Memory B cell (primary cell): ENCODE measurements around the gene KIF17.
A peak's percentile ranks its signal among the peaks of the same experiment; 100 is the strongest.

Source experiments
- ATAC-seq: fragments of 150-1000 bp; cut with Tn5 transposase; 2 replicates; pipeline ENCODE4 v1.10.0; 2021; ENCODE audit warnings: low read depth, mild to moderate bottlenecking, moderate library complexity
- DNase-seq, 2 donors: peaks; one replicate each; pipeline ENCODE4 v3.0.0; 2022; ENCODE audit warnings: low spot score in 2 of 2
- H3K27ac Mint-ChIP-seq: one replicate; pipeline ENCODE4 v1.8.0; 2022; ENCODE audit warnings: mild to moderate bottlenecking, moderate library complexity, mixed read lengths
- H3K27me3 Mint-ChIP-seq: one replicate; pipeline ENCODE4 v1.8.0; 2022; ENCODE audit warnings: mixed read lengths
- H3K36me3 Mint-ChIP-seq: one replicate; pipeline ENCODE4 v1.8.0; 2022; ENCODE audit warnings: mild to moderate bottlenecking, mixed read lengths
- H3K4me1 Mint-ChIP-seq: one replicate; pipeline ENCODE4 v1.8.0; 2022; ENCODE audit warnings: mixed read lengths
- H3K4me3 Mint-ChIP-seq: one replicate; pipeline ENCODE4 v1.8.0; 2022; ENCODE audit warnings: mild to moderate bottlenecking, moderate library complexity, mixed read lengths
- H3K9me3 Mint-ChIP-seq: one replicate; pipeline ENCODE4 v1.8.0; 2022; ENCODE audit warnings: mixed read lengths

The KIF17 gene

DNA sequence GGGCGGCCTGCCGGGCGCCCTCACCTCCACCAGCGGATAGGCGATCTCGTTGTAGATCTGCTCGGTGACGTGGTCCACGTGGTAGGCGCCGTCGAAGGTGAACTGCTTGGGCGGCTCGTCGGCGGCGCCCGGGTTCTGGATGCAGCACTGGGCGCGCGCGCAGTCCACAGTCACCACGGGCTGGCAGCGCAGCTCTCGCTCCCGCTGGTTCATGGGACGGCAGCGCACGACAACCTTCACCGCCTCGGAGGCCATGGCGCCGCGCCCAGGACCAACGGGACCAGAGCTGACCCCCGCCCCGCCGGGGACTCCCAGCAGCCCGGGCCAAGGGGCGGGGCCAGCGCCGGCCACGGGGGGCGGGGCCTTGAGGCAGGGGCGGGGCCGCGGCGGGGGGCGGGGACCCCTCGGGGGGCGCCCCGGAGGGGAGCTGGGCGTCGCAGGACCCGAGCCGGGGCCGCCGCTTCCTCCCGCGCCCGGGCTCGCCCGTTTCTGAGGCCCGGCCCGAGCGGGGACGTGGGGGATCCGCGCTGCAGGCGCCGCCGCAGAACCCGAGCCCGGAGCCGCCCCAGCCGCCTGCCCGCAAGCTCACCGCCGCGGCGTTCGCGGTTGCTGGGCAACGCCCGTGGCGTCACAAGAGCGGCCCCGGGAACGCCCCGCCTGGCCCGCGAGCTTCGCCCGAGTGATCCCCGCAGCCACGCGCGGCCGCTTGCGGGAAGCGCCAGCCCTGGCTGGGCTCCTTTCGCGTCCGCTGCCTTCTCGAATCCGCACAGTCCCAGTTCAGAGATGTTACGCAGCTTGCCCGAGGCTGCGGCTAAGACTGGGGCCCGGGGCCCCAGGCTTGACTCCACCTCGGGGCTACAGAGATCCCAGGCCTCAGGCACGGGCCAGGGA is at the start of gene KIF17:
Gene KIF17 (minus strand): TSS at position 556 of the 891 bp plus-strand sequence. CDS start 301 bp downstream, at position 255.
- Mint-ChIP-seq H3K27ac (peak within 1 kb of the TSS; percentile 15), H3K4me1 (peaks cover 5% of the 10 kb centered on the region), H3K36me3 (no peaks in the 10 kb centered on the region), H3K27me3 (peaks cover 13% of the 10 kb centered on the region), H3K4me3 (peak within 1 kb of the TSS; percentile 67), H3K9me3 (no peaks in the 10 kb centered on the region)
- DNase-seq, result peak; percentile 73 to 78
- peak; percentile 90 for ATAC-seq

DNA sequence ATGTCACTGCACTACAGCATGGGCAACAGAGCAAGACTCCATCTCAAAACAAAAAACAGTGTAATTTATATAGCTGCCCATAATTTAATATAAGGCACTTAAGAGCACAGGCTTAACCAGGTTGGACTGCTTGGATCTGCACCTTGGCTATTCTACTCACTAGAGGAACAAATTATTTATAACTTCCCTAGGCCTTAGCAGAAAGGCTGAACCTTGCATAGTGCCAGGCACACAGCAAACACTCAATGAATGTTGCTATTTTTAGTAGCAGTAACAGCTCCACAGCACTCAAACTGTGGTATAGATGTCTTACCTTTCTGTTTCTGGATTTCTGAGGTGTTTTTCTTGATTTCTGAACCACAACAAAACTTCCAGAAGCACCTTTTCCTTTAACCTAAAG is 49.5 kb upstream of the KIF17 start:
- ATAC-seq, result no peak

DNA sequence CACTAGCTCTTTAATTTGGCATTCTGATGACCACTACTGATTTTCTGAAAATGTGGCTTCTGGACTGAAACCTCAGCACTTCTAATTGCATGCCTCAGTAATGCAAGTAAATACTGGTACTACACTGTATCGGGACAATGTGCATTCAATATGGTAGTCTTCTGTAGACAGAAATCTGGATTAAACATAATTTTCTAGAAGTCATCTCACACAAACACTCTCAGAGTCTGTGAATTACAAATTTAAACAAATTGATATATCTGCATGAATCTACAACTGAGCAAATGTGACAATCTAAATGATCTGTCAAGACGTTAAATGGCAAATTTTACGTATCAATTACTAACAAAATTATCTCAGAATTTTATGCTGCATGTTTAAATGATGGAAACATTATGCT is 45.6 kb upstream of the KIF17 start:
- Mint-ChIP-seq H3K27me3 (no peaks in the 10 kb centered on the region), H3K9me3 (no peaks in the 10 kb centered on the region), H3K4me1 (no peaks in the 10 kb centered on the region), H3K36me3 (peaks cover 44% of the 10 kb centered on the region), H3K4me3 (no peak overlapping the region), H3K27ac (no peak overlapping the region)
- ATAC-seq (no peak), DNase-seq (no peak)

More for the DNA sequence above, 49.5 kb upstream of the KIF17 start:
- Mint-ChIP-seq H3K27ac (no peak overlapping the region), H3K9me3 (no peaks in the 10 kb centered on the region), H3K27me3 (no peaks in the 10 kb centered on the region), H3K4me1 (no peaks in the 10 kb centered on the region), H3K4me3 (no peak overlapping the region), H3K36me3 (peaks cover 40% of the 10 kb centered on the region)
- DNase-seq, result no peak

DNA sequence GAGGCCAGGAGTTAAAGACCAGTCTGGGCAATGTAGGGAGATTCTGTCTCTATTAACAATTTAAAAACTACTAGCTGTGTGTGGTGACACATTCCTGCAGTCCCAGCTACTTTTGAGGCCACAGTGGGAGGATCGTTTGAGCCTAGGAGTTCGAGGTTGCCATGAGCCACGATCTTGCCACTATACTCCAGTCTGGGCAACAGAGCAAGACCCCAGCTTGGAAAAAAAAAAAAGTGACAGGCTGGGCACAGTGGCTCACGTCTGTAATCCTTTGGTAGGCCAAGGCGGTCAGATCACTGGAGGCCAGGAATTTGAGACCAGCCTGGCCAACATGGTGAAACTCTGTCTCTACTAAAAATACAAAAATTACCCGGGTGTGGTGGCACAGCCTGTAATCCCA is 42.5 kb upstream of the KIF17 start:
- no peaks in the 10 kb centered on the region for H3K27me3 Mint-ChIP-seq
- H3K4me3 Mint-ChIP-seq, result no peak overlapping the region
- peaks cover 41% of the 10 kb centered on the region for H3K36me3 Mint-ChIP-seq
- ATAC-seq, result no peak
- no peak overlapping the region for H3K27ac Mint-ChIP-seq
- DNase-seq, result no peak
- H3K4me1 Mint-ChIP-seq, result no peaks in the 10 kb centered on the region
- H3K9me3 Mint-ChIP-seq, result no peaks in the 10 kb centered on the region

GRCh38 chr1:20753589-20753988 is 35.8 kb upstream of the KIF17 start:
- Mint-ChIP-seq H3K4me1 (no peaks in the 10 kb centered on the region), H3K27me3 (no peaks in the 10 kb centered on the region), H3K27ac (peak overlapping the region; percentile 10), H3K36me3 (peaks cover 18% of the 10 kb centered on the region), H3K9me3 (no peaks in the 10 kb centered on the region), H3K4me3 (no peak overlapping the region)
- ATAC-seq (no peak), DNase-seq (no peak)

- Mint-ChIP-seq H3K9me3 (no peaks in the 10 kb centered on the region), H3K27me3 (no peaks in the 10 kb centered on the region), H3K27ac (no peak overlapping the region), H3K4me3 (no peak overlapping the region), H3K36me3 (peaks cover 18% of the 10 kb centered on the region), H3K4me1 (no peaks in the 10 kb centered on the region)
- ATAC-seq (no peak), DNase-seq (no peak)
Observed at GRCh38 chr1:20751462-20751990, 33.7 kb upstream of the KIF17 start.

- peaks cover 19% of the 10 kb centered on the region for H3K36me3 Mint-ChIP-seq
- no peaks in the 10 kb centered on the region for H3K27me3 Mint-ChIP-seq
- no peak for ATAC-seq
- H3K27ac Mint-ChIP-seq, result peak overlapping the region; percentile 74
- no peaks in the 10 kb centered on the region for H3K4me1 Mint-ChIP-seq
- no peak overlapping the region for H3K4me3 Mint-ChIP-seq
- H3K9me3 Mint-ChIP-seq, result no peaks in the 10 kb centered on the region
- DNase-seq, result no peak
Observed at GRCh38 chr1:20742671-20743070, 24.9 kb upstream of the KIF17 start.

- no peaks in the 10 kb centered on the region for H3K9me3 Mint-ChIP-seq
- DNase-seq, result no peak
- H3K27me3 Mint-ChIP-seq, result no peaks in the 10 kb centered on the region
- peaks cover 20% of the 10 kb centered on the region for H3K36me3 Mint-ChIP-seq
- no peak overlapping the region for H3K27ac Mint-ChIP-seq
- no peak for ATAC-seq
- H3K4me1 Mint-ChIP-seq, result no peaks in the 10 kb centered on the region
- no peak overlapping the region for H3K4me3 Mint-ChIP-seq
Observed at GRCh38 chr1:20740781-20741180, 23.0 kb upstream of the KIF17 start.

DNA sequence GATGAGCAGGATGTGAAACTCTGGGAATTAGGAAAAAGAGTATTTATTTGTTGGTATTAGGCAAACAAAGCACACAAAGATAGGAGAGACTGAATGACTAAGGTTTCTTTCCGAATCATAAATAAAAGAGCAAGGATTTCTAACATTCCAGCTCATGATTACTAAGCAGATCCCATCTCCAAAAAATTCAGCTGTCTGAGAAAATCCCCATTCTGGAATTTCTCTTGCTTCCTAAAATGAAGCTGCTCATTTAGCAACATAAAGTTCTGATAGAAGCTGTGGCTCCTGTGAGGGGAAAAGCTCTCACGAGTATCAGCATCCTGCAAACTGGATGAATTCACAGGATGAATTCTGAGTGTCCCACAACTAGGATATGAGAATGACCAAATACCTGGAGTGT is 21.4 kb upstream of the KIF17 start:
- H3K27me3 Mint-ChIP-seq, result no peaks in the 10 kb centered on the region
- no peak overlapping the region for H3K27ac Mint-ChIP-seq
- no peak for ATAC-seq
- no peak overlapping the region for H3K4me3 Mint-ChIP-seq
- no peak for DNase-seq
- no peaks in the 10 kb centered on the region for H3K9me3 Mint-ChIP-seq
- no peaks in the 10 kb centered on the region for H3K4me1 Mint-ChIP-seq
- H3K36me3 Mint-ChIP-seq, result peaks cover 14% of the 10 kb centered on the region

- DNase-seq, result no peak
- peaks cover 15% of the 10 kb centered on the region for H3K4me1 Mint-ChIP-seq
- no peaks in the 10 kb centered on the region for H3K9me3 Mint-ChIP-seq
- peaks cover 5% of the 10 kb centered on the region for H3K36me3 Mint-ChIP-seq
- H3K4me3 Mint-ChIP-seq, result no peak overlapping the region
- peaks cover 4% of the 10 kb centered on the region for H3K27me3 Mint-ChIP-seq
- no peak for ATAC-seq
- no peak overlapping the region for H3K27ac Mint-ChIP-seq
Observed at GRCh38 chr1:20735581-20736111, 17.8 kb upstream of the KIF17 start.

DNA sequence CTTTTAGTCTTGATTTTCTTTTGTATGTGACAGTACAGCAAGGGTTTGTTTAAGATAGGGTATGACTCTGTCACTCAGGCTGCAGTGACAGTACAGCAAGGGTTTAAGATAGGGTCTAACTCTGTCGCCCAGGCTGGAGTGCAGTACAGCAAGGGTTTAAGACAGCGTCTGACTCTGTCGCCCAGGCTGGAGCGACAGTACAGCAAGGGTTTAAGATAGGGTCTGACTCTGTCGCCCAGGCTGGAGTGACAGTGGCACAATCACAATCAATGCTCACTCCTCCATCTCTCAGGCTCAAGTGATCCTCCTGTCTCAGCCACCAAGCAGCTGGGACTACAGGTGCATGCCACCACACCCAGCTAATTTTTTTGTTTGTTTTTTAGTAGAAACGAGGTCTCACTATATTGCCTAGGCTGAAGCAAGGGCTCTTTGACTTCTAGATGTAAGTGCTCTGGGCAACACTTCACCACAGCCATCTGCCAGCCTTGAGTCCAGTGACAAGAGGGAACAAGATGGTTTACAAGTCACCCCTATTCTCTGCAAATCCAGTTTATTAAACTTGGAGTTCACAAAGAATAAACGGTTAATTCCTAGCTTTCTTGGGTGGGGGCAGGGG is 15.7 kb upstream of the KIF17 start:
- H3K36me3 Mint-ChIP-seq, result peaks cover 5% of the 10 kb centered on the region
- H3K4me1 Mint-ChIP-seq, result peaks cover 18% of the 10 kb centered on the region

DNA sequence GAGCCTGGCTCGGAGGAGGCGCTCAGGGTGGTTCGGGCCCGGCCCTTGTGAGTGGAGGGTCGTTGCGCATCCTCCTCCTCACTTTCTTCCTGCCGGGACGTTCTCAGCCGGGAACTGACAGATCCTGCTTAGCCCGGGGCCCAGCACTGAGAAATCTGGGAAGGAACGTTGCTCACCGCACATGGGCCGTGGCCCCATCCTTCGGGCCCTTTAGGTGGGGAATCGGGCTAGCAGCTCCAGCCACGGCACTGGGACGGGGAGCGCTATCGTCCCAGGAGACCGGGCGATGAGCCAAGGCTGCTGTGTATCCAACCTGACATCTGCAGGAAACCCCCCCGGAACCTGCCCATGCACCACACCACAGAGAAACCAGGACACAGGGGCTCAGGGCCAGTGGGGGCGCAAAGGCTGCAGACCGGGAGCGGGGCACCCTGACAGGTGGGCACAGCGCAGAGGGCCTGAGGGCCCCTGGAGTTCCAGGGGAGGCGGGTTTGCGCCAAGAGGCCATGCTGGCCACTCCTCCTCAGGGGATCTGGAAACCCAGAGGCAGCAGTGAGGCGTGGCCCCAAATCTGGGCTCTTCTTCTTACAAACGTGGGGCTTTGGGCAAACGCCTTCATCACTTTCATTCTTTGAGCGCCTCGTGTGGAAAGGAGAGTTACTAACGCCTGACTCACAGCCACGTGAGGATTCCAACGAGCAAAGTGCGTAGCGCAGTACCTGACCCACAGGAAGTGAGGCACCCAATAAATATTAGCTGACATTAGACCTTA is 15.0 kb upstream of the KIF17 start, which contains the start of gene SH2D5:
Gene SH2D5 (minus strand): TSS at position 116 of the 772 bp plus-strand sequence. CDS start 4,659 bp downstream, outside the sequence.
- peak within 1 kb of the TSS; percentile 91 for H3K4me3 Mint-ChIP-seq

More for the DNA sequence above, 15.7 kb upstream of the KIF17 start:
- Mint-ChIP-seq H3K4me3 (peak overlapping the region; percentile 91), H3K27me3 (peaks cover 8% of the 10 kb centered on the region), H3K9me3 (no peaks in the 10 kb centered on the region), H3K27ac (peak overlapping the region; percentile 78)
- DNase-seq (no peak), ATAC-seq (peak; percentile 4)

DNA sequence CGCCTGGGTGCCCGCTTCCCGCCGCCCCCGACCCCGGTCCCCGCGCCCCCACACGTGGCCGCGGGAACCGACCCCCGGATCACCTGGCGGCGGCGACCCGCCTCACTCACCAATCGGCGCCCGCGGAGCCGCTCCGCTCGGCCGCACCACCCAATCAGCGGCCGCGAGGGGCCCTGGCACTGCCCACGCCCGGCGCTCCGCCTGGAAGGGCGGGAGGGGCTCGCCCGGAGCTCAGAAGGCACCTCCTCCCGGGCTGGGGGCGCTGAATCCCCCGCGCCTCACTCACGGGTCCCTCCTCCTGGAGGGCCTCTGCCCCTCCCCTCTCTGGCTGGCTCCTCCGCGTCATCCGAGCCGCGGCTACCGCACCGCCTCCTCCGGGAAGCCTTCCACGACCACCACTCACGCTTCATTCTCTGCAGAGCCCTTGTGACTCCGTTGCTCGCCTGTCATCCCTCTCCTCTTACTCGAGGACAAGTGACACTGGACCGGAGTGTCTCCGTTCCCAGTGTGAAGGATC is 14.3 kb upstream of the KIF17 start:
- ATAC-seq (peak; percentile 55), DNase-seq (peak; percentile 39 to 58)
- peaks cover 11% of the 10 kb centered on the region for H3K27me3 Mint-ChIP-seq
- H3K9me3 Mint-ChIP-seq, result no peaks in the 10 kb centered on the region
- H3K4me3 Mint-ChIP-seq, result peak overlapping the region; percentile 91
- peaks cover 2% of the 10 kb centered on the region for H3K36me3 Mint-ChIP-seq
- H3K27ac Mint-ChIP-seq, result peak overlapping the region; percentile 78
- peaks cover 22% of the 10 kb centered on the region for H3K4me1 Mint-ChIP-seq

More for the DNA sequence above, 15.0 kb upstream of the KIF17 start, which contains the start of gene SH2D5:
- peaks cover 22% of the 10 kb centered on the region for H3K4me1 Mint-ChIP-seq
- H3K9me3 Mint-ChIP-seq, result no peaks in the 10 kb centered on the region
- DNase-seq (peak; percentile 56 to 60), ATAC-seq (peak; percentile 79)
- peaks cover 11% of the 10 kb centered on the region for H3K27me3 Mint-ChIP-seq
- peak within 1 kb of the TSS; percentile 78 for H3K27ac Mint-ChIP-seq
- H3K36me3 Mint-ChIP-seq, result peaks cover 2% of the 10 kb centered on the region
